Ovary (tissue), 3 donors: Measurements from ENCODE around the gene HEPACAM2.

Experiments used
- EP300 ChIP-seq: sonication (generic); formaldehyde crosslinking; IDR thresholded peaks from one replicate; pipeline ENCODE4 v1.6.1; 2017; ENCODE audit warnings: antibody characterized with exemption
- TF ChIP-seq, protein P1 (sequence below), 3 donors: fragments of 450-650 bp in 2 of 3; fragments of 200-600 bp in 1 of 3; IDR thresholded peaks; one replicate each; pipeline versions ENCODE4 v1.5.1 to v1.8.0; 2016 to 2022; ENCODE audit warnings: antibody characterized with exemption in 3 of 3, mild to moderate bottlenecking in 1 of 3
- donor health status: DM: no; HTN: no; CAD: no.

DNA sequence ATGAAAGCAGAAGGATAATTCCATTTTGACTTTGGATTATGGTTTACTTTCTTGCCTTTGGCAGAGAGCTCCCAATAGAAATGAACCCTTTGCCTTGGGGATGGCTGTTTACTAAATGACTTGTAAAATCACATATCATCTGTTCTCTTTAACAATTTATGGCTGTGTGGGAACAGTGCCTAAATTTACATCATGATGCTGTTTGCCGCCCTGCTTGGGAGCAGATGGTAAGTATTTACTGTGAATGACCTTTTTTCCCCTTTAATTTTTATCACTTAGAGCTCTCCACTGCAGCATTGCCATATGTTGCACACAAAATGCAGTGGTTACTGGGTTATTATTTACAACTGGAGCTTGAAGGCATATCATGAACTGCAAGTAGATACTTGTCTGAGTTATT, 13.4 kb downstream of the HEPACAM2 start:
- TF ChIP-seq, protein P1, sequence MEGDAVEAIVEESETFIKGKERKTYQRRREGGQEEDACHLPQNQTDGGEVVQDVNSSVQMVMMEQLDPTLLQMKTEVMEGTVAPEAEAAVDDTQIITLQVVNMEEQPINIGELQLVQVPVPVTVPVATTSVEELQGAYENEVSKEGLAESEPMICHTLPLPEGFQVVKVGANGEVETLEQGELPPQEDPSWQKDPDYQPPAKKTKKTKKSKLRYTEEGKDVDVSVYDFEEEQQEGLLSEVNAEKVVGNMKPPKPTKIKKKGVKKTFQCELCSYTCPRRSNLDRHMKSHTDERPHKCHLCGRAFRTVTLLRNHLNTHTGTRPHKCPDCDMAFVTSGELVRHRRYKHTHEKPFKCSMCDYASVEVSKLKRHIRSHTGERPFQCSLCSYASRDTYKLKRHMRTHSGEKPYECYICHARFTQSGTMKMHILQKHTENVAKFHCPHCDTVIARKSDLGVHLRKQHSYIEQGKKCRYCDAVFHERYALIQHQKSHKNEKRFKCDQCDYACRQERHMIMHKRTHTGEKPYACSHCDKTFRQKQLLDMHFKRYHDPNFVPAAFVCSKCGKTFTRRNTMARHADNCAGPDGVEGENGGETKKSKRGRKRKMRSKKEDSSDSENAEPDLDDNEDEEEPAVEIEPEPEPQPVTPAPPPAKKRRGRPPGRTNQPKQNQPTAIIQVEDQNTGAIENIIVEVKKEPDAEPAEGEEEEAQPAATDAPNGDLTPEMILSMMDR (IDR thresholded peaks at IDR 0.05), result no peak
- TF ChIP-seq EP300, result no peak
